ENCODE results near the gene AK9. TPM values are rescaled to one million over a fixed set of nuclear protein-coding genes. Genes with fewer than 3 reads are reported as not detected.

Gene AK9
- total RNA-seq, 2 donors from 2014 or later = 10.4 to 12.3 TPM

DNA sequence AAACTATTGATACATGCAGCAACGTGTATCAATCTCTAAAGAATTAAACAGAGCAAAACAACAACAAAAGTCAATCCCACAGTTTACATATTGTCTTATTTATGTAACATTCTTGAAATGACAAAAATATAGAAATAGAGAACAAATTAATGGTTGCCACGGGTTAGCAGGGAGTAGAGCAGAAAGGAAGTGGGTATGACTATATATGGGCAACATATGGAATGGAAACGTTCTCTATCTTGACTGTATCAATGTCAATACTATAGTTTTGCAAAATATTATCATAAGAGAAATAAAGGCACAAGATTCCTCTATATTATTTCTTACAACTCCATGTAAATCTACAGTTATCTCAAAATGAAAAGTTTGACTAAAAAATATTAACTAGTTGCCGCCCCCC is 12.8 kb downstream of the AK9 start:
- TF ChIP-seq, protein P1, sequence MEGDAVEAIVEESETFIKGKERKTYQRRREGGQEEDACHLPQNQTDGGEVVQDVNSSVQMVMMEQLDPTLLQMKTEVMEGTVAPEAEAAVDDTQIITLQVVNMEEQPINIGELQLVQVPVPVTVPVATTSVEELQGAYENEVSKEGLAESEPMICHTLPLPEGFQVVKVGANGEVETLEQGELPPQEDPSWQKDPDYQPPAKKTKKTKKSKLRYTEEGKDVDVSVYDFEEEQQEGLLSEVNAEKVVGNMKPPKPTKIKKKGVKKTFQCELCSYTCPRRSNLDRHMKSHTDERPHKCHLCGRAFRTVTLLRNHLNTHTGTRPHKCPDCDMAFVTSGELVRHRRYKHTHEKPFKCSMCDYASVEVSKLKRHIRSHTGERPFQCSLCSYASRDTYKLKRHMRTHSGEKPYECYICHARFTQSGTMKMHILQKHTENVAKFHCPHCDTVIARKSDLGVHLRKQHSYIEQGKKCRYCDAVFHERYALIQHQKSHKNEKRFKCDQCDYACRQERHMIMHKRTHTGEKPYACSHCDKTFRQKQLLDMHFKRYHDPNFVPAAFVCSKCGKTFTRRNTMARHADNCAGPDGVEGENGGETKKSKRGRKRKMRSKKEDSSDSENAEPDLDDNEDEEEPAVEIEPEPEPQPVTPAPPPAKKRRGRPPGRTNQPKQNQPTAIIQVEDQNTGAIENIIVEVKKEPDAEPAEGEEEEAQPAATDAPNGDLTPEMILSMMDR (IDR thresholded peaks at IDR 0.05) = no peak
- H3K4me1 ChIP-seq = no peaks in the 10 kb centered on the region
- H3K36me3 ChIP-seq = no peaks in the 10 kb centered on the region
- H3K4me3 ChIP-seq = no peak overlapping the region
- H3K27me3 ChIP-seq = no peaks in the 10 kb centered on the region
- H3K9me3 ChIP-seq = no peaks in the 10 kb centered on the region
- no peak for DNase-seq (ENCODE audit: low spot score)
- no peak overlapping the region for H3K27ac ChIP-seq

- Histone ChIP-seq H3K36me3 (no peaks in the 10 kb centered on the region), H3K27me3 (no peaks in the 10 kb centered on the region), H3K4me3 (no peak overlapping the region), H3K9me3 (no peaks in the 10 kb centered on the region), H3K4me1 (no peaks in the 10 kb centered on the region), H3K27ac (no peak overlapping the region)
- no peak for DNase-seq (ENCODE audit: low spot score)
- TF ChIP-seq, protein P1 (IDR thresholded peaks at IDR 0.05) = no peak
Measured at GRCh38 chr6:109676724-109677123, 14.3 kb downstream of the AK9 start.

DNA sequence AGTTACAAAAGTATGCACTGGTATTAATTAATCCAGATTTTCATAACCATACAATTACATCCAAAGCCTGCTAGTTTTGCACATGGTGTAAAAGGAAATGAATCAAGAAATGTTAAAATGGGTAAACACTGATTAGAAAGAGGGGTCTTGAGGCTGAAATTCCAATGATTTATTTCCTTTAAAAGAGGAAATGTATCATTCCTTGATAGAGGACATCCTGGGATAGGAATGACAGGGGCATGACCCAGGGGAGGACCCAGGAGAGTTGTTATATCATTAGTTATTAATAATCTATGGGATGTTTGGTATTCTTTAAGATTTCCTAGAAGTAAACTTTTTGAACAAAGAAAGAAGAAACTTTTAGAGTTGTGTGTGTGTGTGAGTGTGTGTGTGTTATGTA is 18.2 kb downstream of the AK9 start:
- DNase-seq (ENCODE audit: low spot score) = no peak
- Histone ChIP-seq H3K4me1 (no peaks in the 10 kb centered on the region), H3K9me3 (no peaks in the 10 kb centered on the region), H3K36me3 (no peaks in the 10 kb centered on the region), H3K4me3 (no peak overlapping the region), H3K27me3 (no peaks in the 10 kb centered on the region), H3K27ac (no peak overlapping the region)
- TF ChIP-seq, protein P1 (IDR thresholded peaks at IDR 0.05) = no peak

DNA sequence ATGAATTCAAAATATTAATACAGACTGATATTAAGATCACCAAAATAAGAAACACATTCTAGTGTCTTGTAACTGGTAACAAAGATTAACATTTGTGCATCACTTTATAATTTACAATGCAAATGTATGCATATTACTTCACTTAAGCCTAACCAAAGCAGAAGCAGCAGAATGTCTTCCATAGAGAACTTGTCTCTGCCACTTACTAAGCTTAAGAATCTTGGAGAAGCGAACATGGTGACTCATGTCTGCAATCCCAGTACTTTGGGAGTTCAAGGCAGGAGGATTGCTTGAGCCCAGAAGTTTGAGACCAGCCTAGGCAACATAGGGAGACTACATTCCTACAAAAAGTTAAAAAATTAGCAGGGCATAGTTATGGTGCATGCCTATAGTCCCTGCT is 18.8 kb downstream of the AK9 start:
- Histone ChIP-seq H3K36me3 (no peaks in the 10 kb centered on the region), H3K4me3 (no peak overlapping the region), H3K4me1 (no peaks in the 10 kb centered on the region), H3K27me3 (no peaks in the 10 kb centered on the region), H3K9me3 (no peaks in the 10 kb centered on the region), H3K27ac (no peak overlapping the region)
- TF ChIP-seq, protein P1 (IDR thresholded peaks at IDR 0.05) = no peak
- no peak for DNase-seq (ENCODE audit: low spot score)

DNA sequence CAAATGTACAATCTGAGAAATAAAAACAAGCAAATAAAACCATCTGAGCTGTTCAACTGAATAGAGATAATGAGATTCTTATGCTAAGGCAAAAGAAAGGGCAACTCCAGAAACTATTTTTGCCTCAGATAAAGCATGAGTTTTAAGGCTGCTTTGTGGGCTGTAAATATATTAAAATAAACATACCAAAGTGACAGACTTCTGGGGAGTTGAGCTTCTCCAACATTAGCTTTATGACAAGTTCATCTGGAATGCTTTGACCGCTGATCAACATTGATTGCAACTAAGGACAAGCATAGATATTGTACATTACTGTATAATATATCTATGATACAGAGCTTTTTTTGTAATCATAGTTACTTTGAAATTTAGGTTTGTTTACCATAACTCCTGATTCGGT is 19.3 kb downstream of the AK9 start:
- H3K4me3 ChIP-seq = no peak overlapping the region
- no peaks in the 10 kb centered on the region for H3K36me3 ChIP-seq
- H3K27ac ChIP-seq = no peak overlapping the region
- TF ChIP-seq, protein P1 (IDR thresholded peaks at IDR 0.05) = no peak
- no peaks in the 10 kb centered on the region for H3K9me3 ChIP-seq
- DNase-seq (ENCODE audit: low spot score) = no peak
- no peaks in the 10 kb centered on the region for H3K4me1 ChIP-seq
- no peaks in the 10 kb centered on the region for H3K27me3 ChIP-seq

- Histone ChIP-seq H3K36me3 (no peaks in the 10 kb centered on the region), H3K27me3 (no peaks in the 10 kb centered on the region), H3K4me3 (no peak overlapping the region), H3K27ac (no peak overlapping the region), H3K4me1 (no peaks in the 10 kb centered on the region), H3K9me3 (no peaks in the 10 kb centered on the region)
- TF ChIP-seq, protein P1 (IDR thresholded peaks at IDR 0.05) = no peak
- DNase-seq (ENCODE audit: low spot score) = no peak
Measured at GRCh38 chr6:109669811-109670210, 21.2 kb downstream of the AK9 start.
